HepG2 (cell line): ENCODE measurements around the gene ATG2A. TPM values are rescaled to one million over a fixed set of nuclear protein-coding genes. Genes with fewer than 3 reads are reported as not detected.

ENCODE experiments used
- ATAC-seq: fragments of 200-7000 bp; cut with Tn5 transposase; 3 replicates; pipeline ENCODE4 v1.9.1; 2020; ENCODE audit warnings: mild to moderate bottlenecking, moderate library complexity
- BruUV-seq: library from RNA; stranded (reverse); fragments of 400-500 nt; replicated peaks from 2 replicates; lab custom pipeline; 2021; lab: Mats Ljungman, UMichigan
- CTCF ChIA-PET: fragments of 300-600 bp; formaldehyde crosslinking; extraction: SDS; loops from one replicate; lab custom pipeline; 2021; ENCODE audit warnings: low total read pairs, inconsistent platforms, low intra/inter-chr PET ratio; lab: Yijun Ruan, JAX
- POLR2A ChIA-PET: fragments of 350-600 bp; sonication (Branson Sonifier 250); formaldehyde crosslinking; loops from one replicate; lab custom pipeline; 2020; ENCODE audit warnings: antibody characterized with exemption, inconsistent platforms; lab: Yijun Ruan, JAX
- DNase-seq: peaks from one replicate; pipeline ENCODE4 v3.0.0-alpha.2; 2015; ENCODE audit warnings: low spot score
- FAIRE-seq: peaks from 3 replicates; lab custom pipeline; 2011; peaks lifted over from hg19 to GRCh38; lab: Jason Lieb, UNC
- H2AFZ ChIP-seq: one replicate; pipeline ENCODE4 v1.6.1; 2011; ENCODE audit warnings: low read length, inconsistent platforms
- H3K27ac ChIP-seq: fragments of 300-600 bp; 3 replicates; pipeline ENCODE4 v1.8.0; 2011; ENCODE audit warnings: mixed run types, mild to moderate bottlenecking, mixed read lengths, low read length, inconsistent platforms; ENCODE audit not compliant: insufficient read depth; ENCODE audit errors: extremely low read length
- H3K27me3 ChIP-seq, 2 experiments: fragments of 200-600 bp in 1 of 2; 2 replicates in 1 of 2; 3 replicates in 1 of 2; pipeline versions ENCODE4 v1.6.0 to v1.8.0; 2011; ENCODE audit warnings: low read length in 2 of 2, mild to moderate bottlenecking in 2 of 2, moderate library complexity in 2 of 2, inconsistent platforms in 1 of 2; ENCODE audit not compliant: insufficient read depth in 2 of 2, control insufficient read depth in 1 of 2
- H3K36me3 ChIP-seq, 2 experiments: fragments of 200-600 bp in 1 of 2; replicated peaks in 1 of 2; 2 replicates in 1 of 2; 3 replicates in 1 of 2; pipeline versions ENCODE4 v1.5.1 to v1.8.0; 2011; ENCODE audit warnings: low read length in 2 of 2, inconsistent platforms in 1 of 2; ENCODE audit not compliant: insufficient read depth in 2 of 2, control insufficient read depth in 1 of 2
- H3K4me1 ChIP-seq: 2 replicates; pipeline ENCODE4 v1.5.1; 2012; ENCODE audit warnings: low read length, inconsistent platforms; ENCODE audit not compliant: insufficient read depth
- H3K4me2 ChIP-seq: 2 replicates; pipeline ENCODE4 v1.6.0; 2011; ENCODE audit warnings: low read depth, low read length, inconsistent platforms
- H3K4me3 ChIP-seq, 3 experiments: fragments of 200-600 bp in 1 of 3; sonication (generic), shearing (Covaris generic) in 1 of 3; replicated peaks in 1 of 3; 2 replicates each; pipeline ENCODE4 v1.5.1; 2011 to 2016; ENCODE audit warnings: low read length in 3 of 3, inconsistent platforms in 2 of 3, low read depth in 2 of 3, mild to moderate bottlenecking in 2 of 3, control low read depth in 1 of 3, mixed read lengths in 1 of 3; ENCODE audit not compliant: insufficient read depth in 1 of 3
- H3K79me2 ChIP-seq: one replicate; pipeline ENCODE4 v1.6.1; 2011; ENCODE audit warnings: low read length, inconsistent platforms; ENCODE audit not compliant: insufficient read depth
- H3K9ac ChIP-seq: 2 replicates; pipeline ENCODE4 v1.6.0; 2011; ENCODE audit warnings: mild to moderate bottlenecking, low read depth, low read length, inconsistent platforms; ENCODE audit not compliant: insufficient read depth
- H3K9me3 ChIP-seq: 2 replicates; pipeline ENCODE4 v1.5.1; 2012; ENCODE audit warnings: mild to moderate bottlenecking, low read length
- H4K20me1 ChIP-seq: 2 replicates; pipeline ENCODE4 v1.6.0; 2011; ENCODE audit warnings: inconsistent platforms, mild to moderate bottlenecking, low read length, moderate library complexity; ENCODE audit not compliant: insufficient read depth
- FOSL2 ChIP-seq: sonication (generic); formaldehyde crosslinking; IDR thresholded peaks from 2 replicates; pipeline ENCODE4 v1.4.0; 2020; ENCODE audit warnings: missing genetic modification reagents
- FOXA3 ChIP-seq: IDR thresholded peaks from 2 replicates; pipeline ENCODE4 v1.6.1; 2016; ENCODE audit warnings: missing genetic modification reagents, missing compliant biosample characterization
- HOXA9 ChIP-seq: sonication (generic); formaldehyde crosslinking; IDR thresholded peaks from 2 replicates; pipeline ENCODE4 v1.8.1; 2022; ENCODE audit warnings: missing genetic modification reagents, mild to moderate bottlenecking, moderate library complexity, borderline replicate concordance
- MAFK ChIP-seq, 2 experiments: IDR thresholded peaks in 1 of 2; conservative IDR thresholded peaks in 1 of 2; 2 replicates each; pipeline ENCODE4 v1.6.1; 2011; ENCODE audit warnings: improper control_type of control experiment in 2 of 2, low read length in 2 of 2
- MYC ChIP-seq: sonication (generic); formaldehyde crosslinking; IDR thresholded peaks from 2 replicates; pipeline ENCODE4 v1.9.0; 2021; ENCODE audit warnings: missing genetic modification reagents, borderline replicate concordance
- RAD21 ChIP-seq: fragments of 450-650 bp; formaldehyde crosslinking; IDR thresholded peaks from 2 replicates; pipeline ENCODE4 v1.5.0; 2020; ENCODE audit warnings: mild to moderate bottlenecking
- SNRNP70 ChIP-seq: fragments of 200-400 bp; formaldehyde crosslinking; IDR thresholded peaks from 2 replicates; pipeline ENCODE4 v1.6.1; 2017; ENCODE audit warnings: mild to moderate bottlenecking, low read depth, low read length, moderate library complexity
- STAG1 ChIP-seq: sonication (generic); formaldehyde crosslinking; IDR thresholded peaks from 2 replicates; pipeline ENCODE4 v1.4.0; 2020; ENCODE audit warnings: missing genetic modification reagents
- ZFY ChIP-seq: sonication (generic); formaldehyde crosslinking; IDR thresholded peaks from 2 replicates; pipeline ENCODE4 v1.4.0; 2020; ENCODE audit warnings: missing genetic modification reagents
- ZNF281 ChIP-seq: sonication (generic); formaldehyde crosslinking; IDR thresholded peaks from 2 replicates; pipeline ENCODE4 v1.4.0; 2020; ENCODE audit warnings: missing genetic modification reagents, borderline replicate concordance
- ZNF572 ChIP-seq: sonication (generic); formaldehyde crosslinking; IDR thresholded peaks from 2 replicates; pipeline ENCODE4 v1.5.1; 2020; ENCODE audit warnings: mild to moderate bottlenecking, missing genetic modification reagents
- ZNF616 ChIP-seq: sonication (generic); formaldehyde crosslinking; IDR thresholded peaks from 2 replicates; pipeline ENCODE4 v1.5.0; 2020; ENCODE audit warnings: low read depth, mild to moderate bottlenecking, missing genetic modification reagents
- ZNF687 ChIP-seq: sonication (generic); formaldehyde crosslinking; IDR thresholded peaks from 2 replicates; pipeline ENCODE4 v1.5.1; 2020; ENCODE audit warnings: mild to moderate bottlenecking, missing genetic modification reagents, moderate library complexity
- ZNF773 ChIP-seq: sonication (generic); formaldehyde crosslinking; IDR thresholded peaks from 2 replicates; pipeline ENCODE4 v1.4.0; 2020; ENCODE audit warnings: missing genetic modification reagents, borderline replicate concordance
- WGBS: methylation state at CpG from one replicate; pipeline ENCODE4 v1.1.6; 2017; ENCODE audit warnings: low lambda C conversion rate; 5-methylcytosine and 5-hydroxymethylcytosine counted together
- in situ Hi-C: cut with HindIII; loops from 2 replicates; pipeline ENCODE4 v1.10.0; 2017; ENCODE audit warnings: low pct_unique_long_range_greater_than_20kb; ENCODE audit not compliant: extremely low pct_ligation_motif_present
- intact Hi-C: fragments of 100-400 bp; cut with micrococcal nuclease; formaldehyde crosslinking; loops from one replicate; pipeline ENCODE4 v1.10.0; 2022; ENCODE audit not compliant: unreplicated experiment
- polyA plus RNA-seq, 8 experiments: library from polyadenylated mRNA; depleted of rRNA in 3 of 8; stranded (reverse) in 7 of 8; unstranded in 1 of 8; fragments of >200 nt; fragmentation: Illumina TruSeq in 4 of 8; extraction: Trizol in 4 of 8; gene quantifications; 2 replicates each; pipeline versions ENCODE4 v1.2.1 to v1.2.3, GENCODE V29; 2011 to 2016; ENCODE audit warnings: low read depth in 4 of 8, missing spikeins in 1 of 8, mixed read lengths in 1 of 8; ENCODE audit not compliant: insufficient read depth in 1 of 8
- total RNA-seq, 5 experiments: library from RNA; depleted of rRNA; stranded (reverse); fragments of >200 nt; fragmentation: Illumina TruSeq; extraction: Trizol; gene quantifications; 2 replicates each; pipeline ENCODE4 v1.2.3, GENCODE V29; 2016; ENCODE audit warnings: low read depth in 1 of 5

Gene ATG2A
- total and polyA plus RNA-seq, 2 of the 13 experiments (the other 11 are each of a cell fraction or from before 2014, with no cell fraction given), result 6.7 to 8.0 TPM

- BruUV-seq, result no TSS peak
- Histone ChIP-seq H3K27ac (no peak overlapping the region), H3K4me3 (peak overlapping the region in 1 of 3 experiments; percentile 32; a peak in 1 of 6 replicates), H3K36me3 (no peaks in the 10 kb centered on the region), H3K4me2 (peak overlapping the region; percentile 61), H3K79me2 (no peaks in the 10 kb centered on the region), H4K20me1 (no peaks in the 10 kb centered on the region), H3K9ac (no peak overlapping the region), H2AFZ (no peak overlapping the region), H3K27me3 (no peaks in the 10 kb centered on the region; a peak in 1 of 5 replicates), H3K9me3 (no peaks in the 10 kb centered on the region), H3K4me1 (peaks cover 58% of the 10 kb centered on the region)
- FAIRE-seq (no peak), ATAC-seq (peak; percentile 38), DNase-seq (no peak)
- WGBS, result 72% methylated on average over 8 of the region's 16 CpGs
- ChIA-PET CTCF (interaction anchor here (1.3 to 4.5 kb wide), 2 partner anchors 45 to 61 kb away, joined by 3 to 72 read pairs; no protein-coding TSS in a partner anchor), POLR2A (interaction anchor here (0.8 to 4.7 kb wide), 12 partner anchors 21 to 268 kb away, joined by 3 to 30 read pairs (median 5); partner anchors contain the start of genes EHD1, GPHA2, SF1 and TM7SF2)
- intact Hi-C loops, result loop anchor here (5.0 to 10.0 kb wide), 3 partner anchors 47 to 148 kb away; partner anchors contain the start of genes BATF2 and MAP4K2
- in situ Hi-C loops, result loop anchor here (5.0 kb wide), 1 partner anchor 43 kb away; no protein-coding TSS in a partner anchor
- TF ChIP-seq MYC (CRISPR knock-in tag) (0 out of 2 replicates have a peak, but pooled peaks have one; percentile 31), STAG1 (CRISPR knock-in tag) (peak; percentile 65), RAD21 (0 out of 2 replicates have a peak, but pooled peaks have one; percentile 50), ZNF773 (CRISPR knock-in tag) (no peak), MAFK (conservative IDR thresholded peaks at IDR 0.05 in 1 of 2, IDR thresholded peaks at IDR 0.05 in 1 of 2; ENCODE audit: low read length in 2 of 2) (no peak), SNRNP70 (no peak), ZNF616 (CRISPR knock-in tag) (no peak), FOSL2 (CRISPR knock-in tag) (peak; percentile 34; the same call in 1 of the 2 replicates), ZNF687 (CRISPR knock-in tag) (peak; percentile 53; the same call in 1 of the 2 replicates), ZNF281 (0 out of 2 replicates have a peak, but pooled peaks have one; percentile 8), FOXA3 (0 out of 2 replicates have a peak, but pooled peaks have one; percentile 15), ZFY (CRISPR knock-in tag) (peak; percentile 38; the same call in 1 of the 2 replicates), ZNF572 (CRISPR knock-in tag) (0 out of 2 replicates have a peak, but pooled peaks have one; percentile 4), HOXA9 (CRISPR knock-in tag) (no peak)
These were observed 68.0 kb downstream of the ATG2A start for GRCh38 chr11:64848826-64849597.
